HepG2 (cell line): Measurements from ENCODE around the gene PSMC1. TPM values are rescaled to one million over a fixed set of nuclear protein-coding genes. Genes with fewer than 3 reads are reported as not detected.

ENCODE experiments used
- ATAC-seq: fragments of 200-7000 bp; cut with Tn5 transposase; 3 replicates; pipeline ENCODE4 v1.9.1; 2020; ENCODE audit warnings: mild to moderate bottlenecking, moderate library complexity
- BruUV-seq: library from RNA; stranded (reverse); fragments of 400-500 nt; replicated peaks from 2 replicates; lab custom pipeline; 2021; lab: Mats Ljungman, UMichigan
- CTCF ChIA-PET: fragments of 300-600 bp; formaldehyde crosslinking; extraction: SDS; loops from one replicate; lab custom pipeline; 2021; ENCODE audit warnings: low total read pairs, inconsistent platforms, low intra/inter-chr PET ratio; lab: Yijun Ruan, JAX
- POLR2A ChIA-PET: fragments of 350-600 bp; sonication (Branson Sonifier 250); formaldehyde crosslinking; loops from one replicate; lab custom pipeline; 2020; ENCODE audit warnings: antibody characterized with exemption, inconsistent platforms; lab: Yijun Ruan, JAX
- DNase-seq: peaks from one replicate; pipeline ENCODE4 v3.0.0-alpha.2; 2015; ENCODE audit warnings: low spot score
- FAIRE-seq: peaks from 3 replicates; lab custom pipeline; 2011; peaks lifted over from hg19 to GRCh38; lab: Jason Lieb, UNC
- H2AFZ ChIP-seq: one replicate; pipeline ENCODE4 v1.6.1; 2011; ENCODE audit warnings: low read length, inconsistent platforms
- H3K27ac ChIP-seq: fragments of 300-600 bp; 3 replicates; pipeline ENCODE4 v1.8.0; 2011; ENCODE audit warnings: mixed run types, mild to moderate bottlenecking, mixed read lengths, low read length, inconsistent platforms; ENCODE audit not compliant: insufficient read depth; ENCODE audit errors: extremely low read length
- H3K27me3 ChIP-seq, 2 experiments: fragments of 200-600 bp in 1 of 2; 2 replicates in 1 of 2; 3 replicates in 1 of 2; pipeline versions ENCODE4 v1.6.0 to v1.8.0; 2011; ENCODE audit warnings: low read length in 2 of 2, mild to moderate bottlenecking in 2 of 2, moderate library complexity in 2 of 2, inconsistent platforms in 1 of 2; ENCODE audit not compliant: insufficient read depth in 2 of 2, control insufficient read depth in 1 of 2
- H3K36me3 ChIP-seq, 2 experiments: fragments of 200-600 bp in 1 of 2; replicated peaks in 1 of 2; 2 replicates in 1 of 2; 3 replicates in 1 of 2; pipeline versions ENCODE4 v1.5.1 to v1.8.0; 2011; ENCODE audit warnings: low read length in 2 of 2, inconsistent platforms in 1 of 2; ENCODE audit not compliant: insufficient read depth in 2 of 2, control insufficient read depth in 1 of 2
- H3K4me1 ChIP-seq: 2 replicates; pipeline ENCODE4 v1.5.1; 2012; ENCODE audit warnings: low read length, inconsistent platforms; ENCODE audit not compliant: insufficient read depth
- H3K4me2 ChIP-seq: 2 replicates; pipeline ENCODE4 v1.6.0; 2011; ENCODE audit warnings: low read depth, low read length, inconsistent platforms
- H3K4me3 ChIP-seq, 3 experiments: fragments of 200-600 bp in 1 of 3; sonication (generic), shearing (Covaris generic) in 1 of 3; replicated peaks in 1 of 3; 2 replicates each; pipeline ENCODE4 v1.5.1; 2011 to 2016; ENCODE audit warnings: low read length in 3 of 3, inconsistent platforms in 2 of 3, low read depth in 2 of 3, mild to moderate bottlenecking in 2 of 3, control low read depth in 1 of 3, mixed read lengths in 1 of 3; ENCODE audit not compliant: insufficient read depth in 1 of 3
- H3K79me2 ChIP-seq: one replicate; pipeline ENCODE4 v1.6.1; 2011; ENCODE audit warnings: low read length, inconsistent platforms; ENCODE audit not compliant: insufficient read depth
- H3K9ac ChIP-seq: 2 replicates; pipeline ENCODE4 v1.6.0; 2011; ENCODE audit warnings: mild to moderate bottlenecking, low read depth, low read length, inconsistent platforms; ENCODE audit not compliant: insufficient read depth
- H3K9me3 ChIP-seq: 2 replicates; pipeline ENCODE4 v1.5.1; 2012; ENCODE audit warnings: mild to moderate bottlenecking, low read length
- H4K20me1 ChIP-seq: 2 replicates; pipeline ENCODE4 v1.6.0; 2011; ENCODE audit warnings: inconsistent platforms, mild to moderate bottlenecking, low read length, moderate library complexity; ENCODE audit not compliant: insufficient read depth
- ASH2L ChIP-seq: fragments of 300-600, 200-600 bp; sonication (generic); IDR thresholded peaks from 2 replicates; pipeline ENCODE4 v1.7.0; 2017; ENCODE audit warnings: low read depth, mild to moderate bottlenecking, moderate library complexity, mixed read lengths, low read length; ENCODE audit not compliant: insufficient read length
- MED1 ChIP-seq: sonication (generic); formaldehyde crosslinking; IDR thresholded peaks from 2 replicates; pipeline ENCODE4 v1.4.0; 2020; ENCODE audit warnings: missing genetic modification reagents
- RBAK ChIP-seq: sonication (generic); formaldehyde crosslinking; IDR thresholded peaks from 2 replicates; pipeline ENCODE4 v1.5.1; 2020; ENCODE audit warnings: mild to moderate bottlenecking, missing genetic modification reagents
- SNAPC2 ChIP-seq: sonication (generic); formaldehyde crosslinking; IDR thresholded peaks from 2 replicates; pipeline ENCODE4 v1.8.1; 2022; ENCODE audit warnings: mild to moderate bottlenecking, missing genetic modification reagents
- TEAD2 ChIP-seq: sonication (generic); formaldehyde crosslinking; IDR thresholded peaks from 2 replicates; pipeline ENCODE4 v1.9.0; 2021; ENCODE audit warnings: missing genetic modification reagents
- ZFP41 ChIP-seq: sonication (generic); formaldehyde crosslinking; IDR thresholded peaks from 2 replicates; pipeline ENCODE4 v1.4.0; 2020; ENCODE audit warnings: mild to moderate bottlenecking, missing genetic modification reagents, borderline replicate concordance
- ZNF296 ChIP-seq: sonication (generic); formaldehyde crosslinking; conservative IDR thresholded peaks from 2 replicates; pipeline ENCODE4 v1.5.0; 2020; ENCODE audit warnings: mild to moderate bottlenecking, missing genetic modification reagents
- ZNF652 ChIP-seq: IDR thresholded peaks from 2 replicates; pipeline ENCODE4 v1.6.1; 2016; ENCODE audit warnings: low read depth, borderline replicate concordance
- ZNF749 ChIP-seq: sonication (generic); formaldehyde crosslinking; IDR thresholded peaks from 2 replicates; pipeline ENCODE4 v1.8.0; 2022; ENCODE audit warnings: mild to moderate bottlenecking, missing genetic modification reagents, moderate library complexity, borderline replicate concordance
- ZNF766 ChIP-seq: sonication (generic); formaldehyde crosslinking; IDR thresholded peaks from 2 replicates; pipeline ENCODE4 v1.5.0; 2020; ENCODE audit warnings: missing genetic modification reagents, borderline replicate concordance
- WGBS: methylation state at CpG from one replicate; pipeline ENCODE4 v1.1.6; 2017; ENCODE audit warnings: low lambda C conversion rate; 5-methylcytosine and 5-hydroxymethylcytosine counted together
- in situ Hi-C: cut with HindIII; loops from 2 replicates; pipeline ENCODE4 v1.10.0; 2017; ENCODE audit warnings: low pct_unique_long_range_greater_than_20kb; ENCODE audit not compliant: extremely low pct_ligation_motif_present
- intact Hi-C: fragments of 100-400 bp; cut with micrococcal nuclease; formaldehyde crosslinking; loops from one replicate; pipeline ENCODE4 v1.10.0; 2022; ENCODE audit not compliant: unreplicated experiment
- polyA plus RNA-seq, 8 experiments: library from polyadenylated mRNA; depleted of rRNA in 3 of 8; stranded (reverse) in 7 of 8; unstranded in 1 of 8; fragments of >200 nt; fragmentation: Illumina TruSeq in 4 of 8; extraction: Trizol in 4 of 8; gene quantifications; 2 replicates each; pipeline versions ENCODE4 v1.2.1 to v1.2.3, GENCODE V29; 2011 to 2016; ENCODE audit warnings: low read depth in 4 of 8, missing spikeins in 1 of 8, mixed read lengths in 1 of 8; ENCODE audit not compliant: insufficient read depth in 1 of 8
- total RNA-seq, 5 experiments: library from RNA; depleted of rRNA; stranded (reverse); fragments of >200 nt; fragmentation: Illumina TruSeq; extraction: Trizol; gene quantifications; 2 replicates each; pipeline ENCODE4 v1.2.3, GENCODE V29; 2016; ENCODE audit warnings: low read depth in 1 of 5
- TF ChIP-seq, protein P1 (sequence below): sonication (generic); formaldehyde crosslinking; IDR thresholded peaks from 2 replicates; pipeline ENCODE4 v1.9.0; 2021; ENCODE audit warnings: mild to moderate bottlenecking, missing genetic modification reagents
- TF ChIP-seq, protein P2 (sequence below): sonication (generic); formaldehyde crosslinking; IDR thresholded peaks from 2 replicates; pipeline ENCODE4 v1.8.0; 2022; ENCODE audit warnings: mild to moderate bottlenecking, missing genetic modification reagents, moderate library complexity

The PSMC1 gene
- total and polyA plus RNA-seq, 2 of the 13 experiments (the other 11 are each of a cell fraction or from before 2014, with no cell fraction given), result 48.6 to 167 TPM

DNA sequence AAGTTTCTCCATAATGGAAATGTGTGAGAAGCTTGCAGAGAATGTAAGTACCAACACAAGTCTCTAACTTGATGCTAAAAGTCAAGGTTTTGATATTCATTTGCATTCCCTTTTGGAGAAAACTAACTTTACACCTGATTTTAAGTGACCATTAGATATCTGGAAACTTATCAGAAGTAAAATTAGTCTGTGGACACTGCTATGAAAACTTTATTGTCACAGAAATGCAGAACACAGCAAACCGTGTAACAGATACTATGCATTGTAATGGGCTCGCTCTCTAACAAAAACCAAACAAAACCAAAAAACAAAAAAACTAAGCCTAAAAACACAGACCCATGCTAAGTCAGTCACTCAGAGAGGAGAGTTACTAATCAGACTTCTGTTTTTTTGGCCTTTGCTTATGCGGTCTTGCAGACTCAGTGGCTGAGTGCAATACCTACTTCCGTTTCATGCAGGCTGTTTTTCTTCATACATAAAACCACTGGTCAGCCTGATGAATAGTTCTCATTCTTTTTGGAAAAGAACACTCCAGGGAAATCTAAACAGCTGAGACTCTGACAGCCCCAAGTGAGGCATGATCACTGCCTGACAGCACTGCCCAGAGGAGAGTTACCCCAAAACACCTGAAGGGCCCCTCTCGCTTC is 39.6 kb downstream of the PSMC1 start:
- no peak for FAIRE-seq
- no peaks in the 10 kb centered on the region for H3K79me2 ChIP-seq
- H3K4me2 ChIP-seq, result no peak overlapping the region
- H3K9me3 ChIP-seq, result no peaks in the 10 kb centered on the region
- no peaks in the 10 kb centered on the region for H3K4me1 ChIP-seq
- POLR2A ChIA-PET, result no interaction called here
- ATAC-seq, result no peak
- no peak for DNase-seq
- CTCF ChIA-PET, result no interaction called here
- intact Hi-C loops, result no loop called here
- BruUV-seq, result no TSS peak
- 99% methylated on average over 5 of the region's 5 CpGs for WGBS
- no peak overlapping the region for H3K9ac ChIP-seq
- in situ Hi-C loops, result no loop called here
- no peaks in the 10 kb centered on the region for H4K20me1 ChIP-seq
- H2AFZ ChIP-seq, result no peak overlapping the region
- no peaks in the 10 kb centered on the region for H3K27me3 ChIP-seq
- H3K4me3 ChIP-seq, result no peak overlapping the region
- peaks cover 4 to 50% of the 10 kb centered on the region in 2 experiments; a peak in 4 of 5 replicates for H3K36me3 ChIP-seq
- no peak overlapping the region for H3K27ac ChIP-seq
- no peak for TF ChIP-seq ZFP41
- no peak for TF ChIP-seq ZNF749 (CRISPR knock-in tag)
- TF ChIP-seq ASH2L, result no peak
- no peak for TF ChIP-seq MED1
- TF ChIP-seq, protein P1, sequence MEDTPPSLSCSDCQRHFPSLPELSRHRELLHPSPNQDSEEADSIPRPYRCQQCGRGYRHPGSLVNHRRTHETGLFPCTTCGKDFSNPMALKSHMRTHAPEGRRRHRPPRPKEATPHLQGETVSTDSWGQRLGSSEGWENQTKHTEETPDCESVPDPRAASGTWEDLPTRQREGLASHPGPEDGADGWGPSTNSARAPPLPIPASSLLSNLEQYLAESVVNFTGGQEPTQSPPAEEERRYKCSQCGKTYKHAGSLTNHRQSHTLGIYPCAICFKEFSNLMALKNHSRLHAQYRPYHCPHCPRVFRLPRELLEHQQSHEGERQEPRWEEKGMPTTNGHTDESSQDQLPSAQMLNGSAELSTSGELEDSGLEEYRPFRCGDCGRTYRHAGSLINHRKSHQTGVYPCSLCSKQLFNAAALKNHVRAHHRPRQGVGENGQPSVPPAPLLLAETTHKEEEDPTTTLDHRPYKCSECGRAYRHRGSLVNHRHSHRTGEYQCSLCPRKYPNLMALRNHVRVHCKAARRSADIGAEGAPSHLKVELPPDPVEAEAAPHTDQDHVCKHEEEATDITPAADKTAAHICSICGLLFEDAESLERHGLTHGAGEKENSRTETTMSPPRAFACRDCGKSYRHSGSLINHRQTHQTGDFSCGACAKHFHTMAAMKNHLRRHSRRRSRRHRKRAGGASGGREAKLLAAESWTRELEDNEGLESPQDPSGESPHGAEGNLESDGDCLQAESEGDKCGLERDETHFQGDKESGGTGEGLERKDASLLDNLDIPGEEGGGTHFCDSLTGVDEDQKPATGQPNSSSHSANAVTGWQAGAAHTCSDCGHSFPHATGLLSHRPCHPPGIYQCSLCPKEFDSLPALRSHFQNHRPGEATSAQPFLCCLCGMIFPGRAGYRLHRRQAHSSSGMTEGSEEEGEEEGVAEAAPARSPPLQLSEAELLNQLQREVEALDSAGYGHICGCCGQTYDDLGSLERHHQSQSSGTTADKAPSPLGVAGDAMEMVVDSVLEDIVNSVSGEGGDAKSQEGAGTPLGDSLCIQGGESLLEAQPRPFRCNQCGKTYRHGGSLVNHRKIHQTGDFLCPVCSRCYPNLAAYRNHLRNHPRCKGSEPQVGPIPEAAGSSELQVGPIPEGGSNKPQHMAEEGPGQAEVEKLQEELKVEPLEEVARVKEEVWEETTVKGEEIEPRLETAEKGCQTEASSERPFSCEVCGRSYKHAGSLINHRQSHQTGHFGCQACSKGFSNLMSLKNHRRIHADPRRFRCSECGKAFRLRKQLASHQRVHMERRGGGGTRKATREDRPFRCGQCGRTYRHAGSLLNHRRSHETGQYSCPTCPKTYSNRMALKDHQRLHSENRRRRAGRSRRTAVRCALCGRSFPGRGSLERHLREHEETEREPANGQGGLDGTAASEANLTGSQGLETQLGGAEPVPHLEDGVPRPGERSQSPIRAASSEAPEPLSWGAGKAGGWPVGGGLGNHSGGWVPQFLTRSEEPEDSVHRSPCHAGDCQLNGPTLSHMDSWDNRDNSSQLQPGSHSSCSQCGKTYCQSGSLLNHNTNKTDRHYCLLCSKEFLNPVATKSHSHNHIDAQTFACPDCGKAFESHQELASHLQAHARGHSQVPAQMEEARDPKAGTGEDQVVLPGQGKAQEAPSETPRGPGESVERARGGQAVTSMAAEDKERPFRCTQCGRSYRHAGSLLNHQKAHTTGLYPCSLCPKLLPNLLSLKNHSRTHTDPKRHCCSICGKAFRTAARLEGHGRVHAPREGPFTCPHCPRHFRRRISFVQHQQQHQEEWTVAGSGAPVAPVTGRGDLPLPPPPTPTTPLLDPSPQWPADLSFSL (CRISPR knock-in tag), result no peak
- TF ChIP-seq ZNF652 (CRISPR knock-in tag), result no peak
- no peak for TF ChIP-seq TEAD2 (CRISPR knock-in tag)
- no peak for TF ChIP-seq SNAPC2 (CRISPR knock-in tag)
- no peak for TF ChIP-seq ZNF296 (CRISPR knock-in tag)
- TF ChIP-seq RBAK (CRISPR knock-in tag), result no peak
- TF ChIP-seq ZNF766 (CRISPR knock-in tag), result no peak
- TF ChIP-seq, protein P2, sequence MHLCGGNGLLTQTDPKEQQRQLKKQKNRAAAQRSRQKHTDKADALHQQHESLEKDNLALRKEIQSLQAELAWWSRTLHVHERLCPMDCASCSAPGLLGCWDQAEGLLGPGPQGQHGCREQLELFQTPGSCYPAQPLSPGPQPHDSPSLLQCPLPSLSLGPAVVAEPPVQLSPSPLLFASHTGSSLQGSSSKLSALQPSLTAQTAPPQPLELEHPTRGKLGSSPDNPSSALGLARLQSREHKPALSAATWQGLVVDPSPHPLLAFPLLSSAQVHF (CRISPR knock-in tag), result no peak
